ENCODE data around the gene TLE7. TPM values are rescaled to one million over a fixed set of nuclear protein-coding genes. Genes with fewer than 3 reads are reported as not detected.
A peak's percentile ranks its signal among the peaks of the same experiment; 100 is the strongest.

The TLE7 gene
- total and polyA plus RNA-seq, 2 experiments from 2014 or later, result 0.44 to 2.5 TPM

GRCh38 chr16:71426069-71426879, 15.6 kb downstream of the TLE7 start:
- TF ChIP-seq ZNF462 (CRISPR knock-in tag; IDR thresholded peaks at IDR 0.05), result peak; percentile 81
- TF ChIP-seq JUNB (IDR thresholded peaks at IDR 0.05; ENCODE audit: unreplicated experiment), result no peak
- TF ChIP-seq ZNF114 (CRISPR knock-in tag; IDR thresholded peaks at IDR 0.05), result peak; percentile 78; the same call in 1 of the 2 replicates
- no peak for TF ChIP-seq CTCF (conservative IDR thresholded peaks at IDR 0.05; ENCODE audit: low read depth in 2 of 2)
- no peak; the same call in 1 of the 2 replicates for TF ChIP-seq POLR2AphosphoS5 (IDR thresholded peaks at IDR 0.05; ENCODE audit: low read depth)
- TF ChIP-seq ZNF331 (CRISPR knock-in tag; IDR thresholded peaks at IDR 0.05; ENCODE audit: low read depth), result peak; percentile 90
- TF ChIP-seq ETS1 (IDR thresholded peaks at IDR 0.05), result peak; percentile 68
- no peak for TF ChIP-seq REST (IDR thresholded peaks at IDR 0.05; ENCODE audit: unreplicated experiment)
- TF ChIP-seq CREB1 (CRISPR knock-in tag; IDR thresholded peaks at IDR 0.05; ENCODE audit: low read depth), result peak; percentile 73
- peak; percentile 46; the same call in 1 of the 2 replicates for TF ChIP-seq NANOG (IDR thresholded peaks at IDR 0.05; ENCODE audit: borderline replicate concordance)
- TF ChIP-seq EZH2 (IDR thresholded peaks at IDR 0.05; ENCODE audit: low read depth, unreplicated experiment), result no peak
- no peak for TF ChIP-seq STAT1 (IDR thresholded peaks at IDR 0.05; ENCODE audit: unreplicated experiment)
- Mint-ChIP-seq H3K4me1 (peaks cover 7% of the 10 kb centered on the region; the same call in 2 of the 3 replicates), H3K9me3 (peaks cover 3% of the 10 kb centered on the region; the same call in 2 of the 3 replicates), H3K27me3 (ENCODE audit: insufficient read depth, low read depth, poor library complexity) (peaks cover 25% of the 10 kb centered on the region), H3K36me3 (ENCODE audit: low read depth) (peaks cover 3% of the 10 kb centered on the region; the same call in 1 of the 3 replicates), H3K27ac (peak overlapping the region; percentile 47), H3K4me3 (peak overlapping the region; percentile 80)
- Histone ChIP-seq H3K9me2 (ENCODE audit: insufficient read depth) (no peaks in the 10 kb centered on the region), H3K27ac (ENCODE audit: low read depth) (no peak overlapping the region), H3K27me3 (ENCODE audit: insufficient read depth) (peaks cover 10% of the 10 kb centered on the region; the same call in 1 of the 2 replicates), H2AFZ (peak overlapping the region; percentile 99), H3K4me3 (peak overlapping the region; percentile 76), H4K20me1 (replicated peaks; ENCODE audit: insufficient read depth) (0 out of 2 replicates have a peak, but pooled peaks cover 2% of the 10 kb centered on the region), H3K36me3 (ENCODE audit: insufficient read depth) (no peaks in the 10 kb centered on the region), H3F3A (replicated peaks; ENCODE audit: low read depth) (peaks cover 6% of the 10 kb centered on the region), H3K79me2 (replicated peaks; ENCODE audit: insufficient read depth) (no peaks in the 10 kb centered on the region), H3K4me1 (ENCODE audit: insufficient read depth) (peaks cover 12% of the 10 kb centered on the region; the same call in 1 of the 2 replicates), H3K4me2 (peak overlapping the region; percentile 90)
- DNase-seq (ENCODE audit: low spot score) (peak; percentile 95), ATAC-seq (peak; percentile 90)

All from GM23338 (cell line).